HG03060 (cell line): Measurements from ENCODE around the gene NAA60.
"Not testable (repeated sequence)": the region's sequence is repeated elsewhere in the genome, so short reads cannot be mapped to it uniquely, and the experiment has no call there.

ENCODE experiments used
- ATAC-seq: cut with Tn5 transposase; IDR thresholded peaks from one replicate; pipeline ENCODE4 v1.9.1; 2021; ENCODE audit warnings: low read depth, moderate number of reproducible peaks; ENCODE audit not compliant: unreplicated experiment

The NAA60 gene

DNA sequence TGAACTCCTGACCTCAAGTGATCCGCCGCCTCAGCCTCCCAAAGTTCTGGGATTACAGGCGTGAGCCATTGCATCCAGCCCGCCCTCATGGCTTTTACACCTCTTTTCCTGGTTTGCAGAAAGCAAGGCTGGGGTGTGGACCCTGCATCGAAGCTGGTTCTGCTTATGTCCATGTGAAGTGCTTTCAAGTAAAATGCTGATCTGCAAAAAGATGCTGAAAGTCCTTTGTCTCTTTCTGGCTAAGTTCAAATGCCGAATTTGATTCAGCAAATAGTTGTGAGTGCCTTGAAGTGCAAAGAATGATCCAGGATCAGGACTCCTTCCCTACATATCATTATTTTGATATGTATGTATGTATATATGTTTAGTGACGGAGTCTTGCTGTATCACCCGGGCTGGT, 17.1 kb downstream of the NAA60 start:
- ATAC-seq: no peak

DNA sequence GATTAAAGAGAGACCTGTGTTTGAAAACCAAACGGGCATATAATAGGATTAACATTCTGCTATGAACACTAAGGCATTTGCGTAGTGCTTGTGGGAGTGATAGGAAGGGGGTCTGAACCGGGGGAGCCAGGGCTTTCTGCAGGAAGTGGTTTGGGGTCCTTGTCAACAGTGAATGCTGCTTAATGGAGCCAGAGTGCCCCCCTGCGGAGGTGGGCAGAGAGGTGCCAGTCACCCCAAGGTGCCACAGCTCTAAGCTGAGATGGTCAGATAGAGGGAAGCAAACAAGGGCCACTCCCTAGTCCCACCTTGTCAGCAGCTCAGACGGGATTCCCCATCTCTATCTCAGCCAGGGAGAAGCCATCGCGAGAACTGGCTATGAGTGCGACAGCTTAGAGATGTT, 17.7 kb downstream of the NAA60 start:
- ATAC-seq: no peak

DNA sequence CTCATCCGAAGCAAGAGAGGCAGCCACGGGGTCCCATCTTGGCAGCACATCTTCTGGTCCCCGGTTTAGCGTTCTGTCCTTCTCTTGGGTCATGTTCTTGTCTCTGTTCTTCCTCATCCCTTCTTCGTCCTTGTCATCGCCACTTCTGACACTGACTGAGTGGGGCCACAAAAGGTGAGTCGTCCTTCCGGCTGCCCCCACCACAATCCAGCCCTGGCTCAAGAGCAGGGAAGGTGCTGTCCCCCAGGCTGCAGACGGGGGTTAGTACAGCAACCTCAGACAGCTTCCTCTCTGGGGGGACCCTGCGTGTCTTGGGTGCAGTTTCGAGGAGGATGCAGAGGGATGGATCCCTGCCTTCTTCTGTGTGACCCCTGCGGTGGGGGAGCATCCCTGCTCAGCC, 21.8 kb downstream of the NAA60 start:
- no peak for ATAC-seq

DNA sequence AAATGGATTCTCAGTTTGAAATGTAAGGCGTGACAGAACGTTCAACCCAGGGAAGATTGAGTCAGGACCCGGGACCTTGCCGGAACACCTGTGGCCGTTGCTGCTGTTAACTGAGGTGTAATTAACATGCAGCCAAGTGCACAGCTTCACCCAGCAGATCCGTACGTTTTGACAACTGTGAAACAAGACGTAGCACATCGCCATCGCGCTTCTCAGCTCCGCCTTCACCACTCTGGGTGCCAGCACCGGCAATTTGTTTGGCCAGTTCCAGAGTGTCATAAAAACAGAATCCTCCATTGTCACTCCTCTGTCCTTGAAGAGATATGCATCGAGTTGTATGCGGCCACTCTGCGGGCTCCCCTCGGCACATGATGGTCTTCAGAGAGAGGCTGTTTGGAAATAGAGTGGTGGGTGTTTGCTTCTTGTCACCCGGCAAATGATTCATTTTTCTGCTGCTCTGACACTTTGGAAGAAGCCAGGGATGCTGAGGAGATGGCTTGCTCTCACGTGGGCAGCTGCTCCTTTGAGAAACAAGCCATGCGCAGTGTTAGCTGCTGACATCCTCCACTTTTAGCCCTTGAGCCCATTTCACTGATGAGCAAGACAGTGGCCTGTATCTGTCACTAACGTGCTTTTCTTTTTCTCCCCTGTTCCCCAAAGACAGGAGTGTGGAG, 22.6 kb downstream of the NAA60 start:
- ATAC-seq: no peak

DNA sequence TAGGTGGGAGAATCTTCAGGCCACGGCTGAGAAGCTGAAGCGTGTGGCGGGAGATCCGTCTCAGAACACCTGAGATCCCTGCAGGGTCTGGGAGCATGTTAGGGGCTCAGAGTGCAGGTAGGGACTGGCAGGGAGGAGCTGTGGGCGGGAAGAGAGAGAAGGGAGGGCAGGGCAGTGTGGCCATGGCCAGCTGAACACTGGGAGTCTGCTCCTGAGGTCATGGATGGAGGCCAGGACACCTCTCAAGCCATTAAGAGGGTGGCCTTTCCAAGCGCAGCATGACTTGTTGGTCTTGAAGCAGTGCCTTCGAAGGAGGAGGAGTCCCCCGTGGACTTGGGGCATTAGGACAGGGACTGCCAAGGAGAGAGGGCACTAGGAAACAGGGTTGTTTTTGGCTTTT, 23.7 kb downstream of the NAA60 start:
- ATAC-seq: no peak

DNA sequence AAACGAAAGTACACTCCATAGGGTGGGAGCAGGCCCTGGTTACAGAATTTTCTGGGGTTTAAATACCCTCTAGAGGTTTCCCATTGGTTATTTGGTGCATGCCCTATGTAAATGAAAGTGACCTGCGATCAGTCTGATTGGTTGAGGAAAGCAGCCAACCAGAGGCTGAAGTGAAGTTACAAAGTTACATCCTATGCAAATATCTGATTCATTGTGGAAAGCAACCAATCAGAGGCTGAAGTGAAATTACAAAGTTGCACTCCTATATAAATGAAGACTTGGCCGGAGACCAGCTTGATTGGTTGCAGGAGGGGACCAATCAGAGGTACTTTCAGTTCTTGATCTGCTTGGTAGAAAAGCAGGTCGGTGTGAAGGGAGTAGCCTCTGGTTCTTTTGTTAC, 24.4 kb downstream of the NAA60 start:
- no peak for ATAC-seq

DNA sequence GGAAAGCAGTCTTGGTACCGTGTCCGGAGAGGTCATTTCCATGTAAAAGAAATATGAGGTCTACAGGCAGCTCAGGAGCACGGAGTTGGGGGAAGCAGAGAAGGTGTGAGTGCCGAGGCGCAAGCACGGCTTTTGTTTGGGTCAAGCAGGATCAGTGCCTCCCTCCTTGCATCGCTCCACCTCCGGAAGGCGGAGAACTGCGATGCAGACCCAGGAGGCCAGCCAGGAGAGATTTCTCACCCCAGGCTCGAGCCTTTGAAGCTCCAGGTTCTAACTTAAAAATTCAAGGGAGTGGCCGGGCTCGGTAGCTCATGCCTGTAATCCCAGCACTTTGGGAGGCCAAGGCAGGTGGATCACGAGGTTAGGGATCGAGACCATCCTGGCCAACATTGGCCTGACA, 25.0 kb downstream of the NAA60 start:
- ATAC-seq: no peak

DNA sequence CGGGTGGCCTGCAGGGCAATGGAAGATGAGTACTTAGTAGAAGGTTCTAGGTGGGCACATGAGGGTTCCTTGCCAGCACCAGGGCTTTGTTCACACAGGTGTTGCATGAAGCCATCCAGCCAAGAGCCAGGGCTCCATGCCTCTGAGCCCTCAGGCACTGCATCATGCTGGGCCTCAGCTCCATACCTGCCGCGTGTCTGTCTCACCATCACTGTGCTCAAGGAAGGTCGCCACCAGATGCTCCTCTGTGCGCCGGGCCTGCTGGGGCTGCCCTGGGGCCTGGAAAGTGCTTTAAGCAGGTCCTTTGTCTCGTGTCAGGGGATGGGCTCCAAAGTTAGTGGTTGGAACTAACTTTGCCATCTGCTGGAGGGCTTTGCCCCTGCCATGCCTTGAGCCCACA, 26.3 kb downstream of the NAA60 start:
- ATAC-seq: no peak

DNA sequence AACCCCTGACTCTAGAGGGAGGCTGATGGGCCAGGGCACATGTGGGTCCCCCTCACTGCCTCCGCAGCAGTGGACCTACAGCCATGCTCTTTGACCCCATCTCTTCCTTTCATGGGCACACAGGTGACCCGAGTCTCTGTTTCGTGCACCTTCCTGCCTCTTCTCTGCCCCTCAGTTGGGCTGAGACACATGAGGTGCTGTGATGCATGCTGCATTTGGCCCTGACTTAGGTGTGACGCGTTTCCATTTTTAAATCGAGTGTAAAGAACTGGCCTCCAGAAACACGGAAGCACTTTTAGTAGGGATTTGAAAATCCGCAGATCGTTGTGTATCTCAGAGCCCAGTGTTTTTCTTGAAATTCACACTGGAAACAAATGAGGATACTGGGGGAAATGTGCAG, 27.2 kb downstream of the NAA60 start:
- ATAC-seq: no peak

DNA sequence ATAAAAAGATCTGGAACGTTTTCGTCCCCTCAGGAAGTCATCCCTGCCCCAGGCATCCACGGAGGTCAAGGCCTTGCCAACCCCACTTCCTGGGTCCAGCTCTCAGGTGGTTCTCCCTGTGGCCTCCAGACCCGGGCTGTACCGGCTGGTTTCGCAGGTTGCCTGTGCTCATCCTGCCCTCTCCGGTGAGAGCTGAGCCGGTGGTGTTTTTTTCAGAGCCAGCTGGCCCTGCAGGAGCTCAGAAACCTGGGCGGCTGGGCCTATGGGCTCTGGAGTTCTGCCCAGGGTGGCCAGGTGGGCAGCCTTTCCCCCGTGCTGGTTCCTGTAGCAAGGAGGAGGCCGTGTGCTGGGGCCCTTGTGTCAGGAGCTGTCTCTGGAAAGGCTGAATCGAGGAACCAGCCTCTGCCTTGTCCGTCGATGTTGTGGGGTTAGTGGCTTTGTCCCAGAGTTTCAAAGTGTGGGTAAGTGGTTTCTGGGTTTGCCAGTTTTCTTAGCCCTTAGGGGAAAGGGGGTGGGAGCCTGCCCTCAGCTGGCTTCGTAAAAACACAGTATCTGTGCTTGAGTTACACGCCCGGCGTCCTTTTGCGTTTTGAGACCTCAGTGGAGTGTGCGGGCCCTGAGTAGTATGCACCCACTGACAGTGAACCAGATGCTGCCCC, 28.2 kb downstream of the NAA60 start:
- no peak for ATAC-seq

DNA sequence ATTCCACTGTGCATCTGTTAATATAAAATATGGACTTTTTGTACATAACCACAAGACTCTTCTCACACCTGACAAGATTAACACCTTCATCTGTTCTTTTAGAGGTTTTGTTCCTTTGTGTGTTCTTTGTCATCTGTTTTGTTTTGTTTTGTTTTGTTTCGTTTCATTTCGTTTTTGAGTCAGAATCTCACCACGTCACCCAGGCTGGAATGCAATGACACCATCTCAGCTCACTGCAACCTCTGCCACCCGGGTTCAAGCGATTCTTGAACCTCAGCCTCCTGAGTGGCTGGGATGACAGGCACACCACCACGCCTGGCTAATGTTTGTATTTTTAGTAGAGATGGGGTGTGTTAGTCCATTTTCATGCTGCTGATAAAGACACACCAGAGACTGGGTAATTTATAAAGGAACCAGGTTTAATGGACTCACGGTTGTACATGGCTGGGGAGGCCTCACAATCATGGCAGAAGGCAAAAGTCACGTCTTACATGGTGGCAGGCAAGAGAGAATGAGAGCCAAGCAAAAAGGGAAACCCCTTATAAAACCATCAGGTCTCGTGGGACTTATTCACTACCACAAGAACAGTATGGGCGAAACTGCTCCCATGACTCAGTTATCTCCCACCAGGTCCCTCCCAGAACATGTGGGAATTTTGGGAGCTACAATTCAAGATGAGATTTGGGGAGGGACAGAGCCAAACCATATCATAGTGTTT, 29.6 kb downstream of the NAA60 start:
- no peak for ATAC-seq

DNA sequence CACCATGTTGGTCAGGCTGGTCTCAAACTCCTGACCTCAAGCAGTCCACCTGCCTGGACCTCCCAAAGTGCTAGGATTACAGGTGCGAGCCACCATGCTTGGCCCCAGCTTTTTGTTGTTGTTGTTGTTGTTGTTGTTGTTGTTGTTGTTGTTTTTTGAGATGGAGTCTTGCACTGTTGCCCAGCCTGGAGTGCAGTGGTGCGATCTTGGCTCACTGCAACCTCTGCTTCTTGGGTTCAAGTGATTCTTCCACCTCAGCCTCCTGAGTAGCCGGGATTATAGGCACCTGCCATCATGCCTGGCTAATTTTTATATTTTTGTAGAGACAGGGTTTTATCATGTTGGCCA, 30.1 kb downstream of the NAA60 start:
- not testable (repeated sequence) for ATAC-seq

DNA sequence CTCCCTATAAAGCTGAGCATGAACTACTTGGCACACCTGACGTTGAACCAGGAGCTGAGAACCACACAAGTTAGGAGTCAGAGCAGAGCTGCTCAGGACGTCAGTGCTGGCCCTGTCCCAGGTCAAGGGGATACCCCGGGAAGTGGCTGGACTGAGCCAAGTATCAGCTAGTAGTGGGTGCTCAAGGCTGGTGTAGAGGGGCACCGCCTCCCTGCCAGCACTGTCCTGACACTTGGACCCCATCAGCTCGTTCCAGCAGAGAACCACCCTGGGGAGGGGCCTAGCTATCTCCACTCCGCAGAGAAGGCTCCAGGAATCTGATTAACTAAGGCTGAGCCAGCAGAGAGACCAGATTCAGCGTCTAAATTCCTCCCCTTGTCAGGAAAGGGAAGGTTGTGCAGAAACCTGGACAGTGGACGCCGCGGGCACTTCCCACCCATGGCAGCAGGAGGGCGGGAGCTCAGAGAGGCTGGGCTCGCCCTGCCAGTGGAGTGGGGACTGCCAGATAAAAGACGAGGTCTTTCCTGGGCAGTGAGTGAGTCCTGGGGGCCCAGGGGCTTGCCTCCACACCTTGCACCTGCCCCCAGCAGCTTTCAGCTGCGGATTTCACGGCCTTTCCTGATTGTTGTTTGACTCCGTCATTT, 30.8 kb downstream of the NAA60 start:
- no peak for ATAC-seq

DNA sequence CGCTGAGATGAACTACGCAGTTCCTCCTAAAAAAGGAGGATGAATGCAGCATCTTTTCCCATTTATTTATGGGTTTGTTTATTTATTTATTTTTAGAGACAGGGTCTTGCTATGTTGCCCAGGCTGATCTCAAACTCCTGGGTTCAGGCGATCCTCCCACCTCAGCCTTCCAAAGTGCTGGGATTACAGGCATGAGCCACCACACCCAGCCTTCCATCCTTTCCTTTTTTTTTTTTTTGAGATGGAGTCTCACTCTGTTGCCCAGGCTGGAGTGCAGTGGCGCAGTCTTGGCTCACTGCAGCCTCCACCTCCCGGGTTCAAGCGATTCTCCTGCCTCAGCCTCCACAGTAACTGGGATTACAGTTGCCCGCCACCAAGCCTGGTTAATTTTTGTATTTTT, 31.4 kb downstream of the NAA60 start:
- not testable (repeated sequence) for ATAC-seq

DNA sequence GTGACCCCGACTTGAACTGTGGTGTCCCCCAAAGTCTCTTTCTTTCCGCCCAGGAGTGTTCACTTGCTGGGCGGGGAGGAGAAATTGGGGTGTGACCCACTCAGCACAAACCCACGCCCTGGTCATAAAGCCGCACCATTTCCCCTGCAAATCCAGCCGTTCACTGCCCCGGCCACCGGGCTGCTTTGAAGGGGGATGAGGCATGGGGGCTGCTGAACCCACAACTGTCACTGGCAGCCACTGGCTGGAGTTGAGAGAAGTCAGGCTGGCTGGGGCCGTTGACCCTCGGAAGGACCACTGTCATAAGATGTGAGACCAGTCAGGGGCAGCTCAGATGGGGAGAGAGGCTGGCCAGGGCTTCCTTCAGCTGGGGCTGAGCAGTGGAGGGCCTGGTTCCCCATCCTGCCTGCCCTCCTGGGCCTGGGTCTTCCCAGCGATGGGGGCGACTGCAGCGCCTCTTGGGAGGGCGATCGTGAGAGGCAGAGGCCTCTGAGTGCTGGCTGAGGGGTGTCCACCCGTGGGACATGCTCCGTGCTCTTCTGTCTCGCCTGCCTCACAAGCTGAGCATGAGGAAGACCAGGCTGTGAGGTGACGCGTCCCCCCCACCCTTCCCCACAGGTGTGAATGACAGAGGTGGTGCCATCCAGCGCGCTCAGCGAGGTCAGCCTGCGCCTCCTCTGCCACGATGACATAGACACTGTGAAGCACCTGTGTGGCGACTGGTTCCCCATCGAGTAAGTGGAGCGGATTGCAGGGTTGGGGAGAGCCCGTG, 32.3 kb downstream of the NAA60 start:
- no peak for ATAC-seq

DNA sequence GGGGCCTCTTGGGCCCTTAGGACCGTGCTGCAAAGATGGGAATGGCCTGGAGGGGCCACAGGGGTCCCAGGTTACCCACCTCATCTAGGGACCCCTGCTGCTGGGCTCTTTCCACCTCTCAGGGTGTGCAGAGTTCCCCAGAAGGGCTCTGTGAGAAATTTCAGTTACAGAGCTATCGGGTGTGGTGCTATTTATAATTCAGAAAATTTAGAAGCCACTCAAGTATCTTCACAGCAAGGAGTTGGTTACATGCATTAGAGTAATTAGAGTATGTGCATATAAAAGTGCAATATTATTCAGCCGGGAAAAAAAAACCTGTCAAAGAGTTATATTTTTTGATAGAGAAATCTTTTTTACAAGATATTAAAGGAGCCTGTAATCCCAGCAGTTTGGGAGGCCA, 32.9 kb downstream of the NAA60 start:
- no peak for ATAC-seq

DNA sequence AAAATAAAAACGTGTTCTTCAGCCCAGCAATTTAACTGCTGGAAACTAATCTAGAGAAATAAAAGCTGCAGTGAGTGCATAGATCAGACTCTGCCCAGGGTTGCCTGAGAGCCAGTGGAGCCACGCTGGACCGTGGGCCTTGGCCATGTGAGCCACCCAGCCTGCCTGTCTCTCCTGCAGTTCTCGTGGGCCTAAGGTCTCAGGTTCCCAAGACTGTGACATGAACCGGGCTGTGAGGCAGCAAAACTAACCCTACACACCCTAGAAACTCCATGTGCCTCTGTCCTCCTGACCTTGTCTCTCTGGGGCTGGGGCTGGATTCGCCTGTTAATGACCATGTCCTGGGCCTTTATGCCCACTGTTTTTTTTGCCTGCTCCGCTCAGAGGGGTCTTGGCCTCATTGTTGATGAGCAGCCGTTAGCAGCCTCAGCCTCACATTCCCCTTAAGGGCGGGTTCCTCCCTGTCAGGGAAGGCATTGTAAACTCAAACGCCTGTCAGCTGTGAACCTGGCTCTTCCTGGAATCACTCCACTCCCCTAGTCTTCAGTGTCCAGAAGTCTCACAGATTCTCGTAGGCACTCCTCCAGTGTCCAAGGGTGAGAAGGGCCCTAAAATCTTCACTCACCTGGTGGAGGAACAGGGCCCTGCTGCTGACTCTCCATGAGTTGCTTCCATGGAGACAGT, 34.9 kb downstream of the NAA60 start:
- no peak for ATAC-seq

DNA sequence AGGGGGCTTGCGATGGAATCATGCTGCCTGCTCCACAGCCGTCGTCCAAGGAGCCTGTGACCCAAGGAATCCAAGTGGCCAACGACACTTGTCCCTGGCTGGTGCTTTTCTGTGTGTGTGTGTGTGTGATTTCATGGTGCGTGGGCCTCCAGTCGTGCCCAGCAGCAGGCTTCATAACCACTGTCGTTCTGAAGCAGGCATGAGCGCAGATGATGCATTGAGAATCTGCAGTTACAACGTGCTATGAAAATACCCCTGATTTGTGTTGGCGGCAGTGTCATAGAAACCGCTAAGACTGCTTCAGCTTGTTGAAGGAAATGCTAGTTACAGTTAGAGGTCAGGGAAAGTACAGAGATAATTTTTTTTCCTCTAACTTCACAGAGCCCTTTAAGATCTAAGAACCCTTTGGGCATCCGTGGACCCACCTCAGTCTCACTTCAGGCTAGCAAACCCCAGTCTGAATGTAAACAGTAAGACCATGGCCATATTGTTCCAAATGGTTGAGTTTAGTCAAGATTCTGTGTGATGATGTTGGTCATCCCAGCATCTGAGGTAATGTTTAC, 36.3 kb downstream of the NAA60 start:
- ATAC-seq: no peak

DNA sequence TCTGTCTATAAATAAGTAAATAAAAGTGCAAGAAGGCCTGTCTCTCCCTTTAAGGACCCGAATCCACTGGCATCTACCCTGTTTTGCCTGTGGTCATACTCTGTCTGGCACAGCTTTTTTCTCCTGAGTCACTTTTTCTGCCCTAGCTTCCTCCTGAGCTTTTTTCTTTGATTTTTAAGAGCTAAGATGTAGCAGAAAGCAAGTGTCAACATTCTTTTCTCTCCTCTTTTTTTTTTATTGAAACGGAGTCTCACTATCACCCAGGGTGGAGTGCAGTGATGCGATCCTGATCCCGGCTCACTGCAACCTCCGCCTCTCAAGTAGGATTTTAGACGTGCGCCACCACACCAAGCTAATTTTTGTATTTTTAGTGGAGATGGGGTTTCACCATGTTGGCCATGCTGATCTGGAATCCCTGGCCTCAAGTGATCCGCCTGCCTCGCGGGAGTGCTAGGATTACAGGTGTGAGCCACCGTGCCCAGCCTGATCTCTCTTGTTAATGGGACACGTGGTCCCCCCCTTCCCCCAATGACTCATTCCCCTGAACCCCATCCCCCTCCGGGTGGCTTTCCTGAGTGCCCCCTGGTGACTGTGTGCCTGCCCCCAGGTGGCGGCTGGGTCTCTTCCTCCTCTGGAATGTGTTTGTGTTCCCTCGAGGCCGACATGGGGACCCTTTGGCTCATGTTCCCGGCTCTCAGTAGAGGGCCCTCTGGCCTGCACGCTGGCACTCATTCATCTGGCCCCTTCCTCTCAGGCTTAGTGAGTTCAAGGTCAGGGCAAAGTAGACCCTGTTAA, 37.6 kb downstream of the NAA60 start:
- ATAC-seq: no peak
